Small intestine (tissue), 16 donors: ENCODE data around the gene RHBG. TPM values are rescaled to one million over a fixed set of nuclear protein-coding genes. Genes with fewer than 3 reads are reported as not detected.
A peak's percentile ranks its signal among the peaks of the same experiment; 100 is the strongest.
"Not testable (repeated sequence)": the region's sequence is repeated elsewhere in the genome, so short reads cannot be mapped to it uniquely, and the experiment has no call there.

ENCODE experiments used
- DNase-seq, 2 donors: peaks; one replicate each; pipeline versions ENCODE4 v3.0.0 to v3.0.0-alpha.2; 2013
- FAIRE-seq: peaks from 2 replicates; lab custom pipeline; 2012; peaks lifted over from hg19 to GRCh38; lab: Jason Lieb, UNC
- H3K27ac ChIP-seq, 3 donors: one replicate each; pipeline ENCODE4 v1.5.1; 2013; ENCODE audit warnings: low read length in 2 of 3, mild to moderate bottlenecking in 2 of 3, control low read depth in 1 of 3, inconsistent platforms in 1 of 3, low read depth in 1 of 3, moderate library complexity in 1 of 3
- H3K27me3 ChIP-seq, 3 donors: one replicate each; pipeline ENCODE4 v1.6.1; 2013; ENCODE audit warnings: low read length in 3 of 3, inconsistent platforms in 1 of 3; ENCODE audit not compliant: control insufficient read depth in 3 of 3, insufficient read depth in 3 of 3
- H3K36me3 ChIP-seq, 3 donors: one replicate each; pipeline ENCODE4 v1.6.1; 2013; ENCODE audit warnings: low read length in 3 of 3, inconsistent platforms in 1 of 3, low read depth in 1 of 3, mild to moderate bottlenecking in 1 of 3, moderate library complexity in 1 of 3; ENCODE audit not compliant: control insufficient read depth in 3 of 3, insufficient read depth in 2 of 3
- H3K4me1 ChIP-seq, 3 donors: one replicate each; pipeline ENCODE4 v1.6.1; 2013; ENCODE audit warnings: low read length in 2 of 3, inconsistent platforms in 1 of 3, low read depth in 1 of 3, mild to moderate bottlenecking in 1 of 3, moderate library complexity in 1 of 3; ENCODE audit not compliant: control insufficient read depth in 3 of 3, insufficient read depth in 2 of 3
- H3K4me3 ChIP-seq, 3 donors: one replicate each; pipeline ENCODE4 v1.5.1; 2013; ENCODE audit warnings: low read length in 3 of 3, control low read depth in 1 of 3, inconsistent platforms in 1 of 3, low read depth in 1 of 3, mild to moderate bottlenecking in 1 of 3, moderate library complexity in 1 of 3
- H3K9me3 ChIP-seq, 2 donors: one replicate each; pipeline ENCODE4 v1.6.1; 2013; ENCODE audit warnings: low read depth in 1 of 2, low read length in 1 of 2; ENCODE audit not compliant: control insufficient read depth in 2 of 2, insufficient read depth in 1 of 2
- WGBS, 3 donors: extraction: QIAGEN DNeasy Blood & Tissue Kit; methylation state at CpG; one replicate each; pipeline ENCODE4 v1.1.7; 2013; 5-methylcytosine and 5-hydroxymethylcytosine counted together
- long read RNA-seq, 10 donors: transcript quantifications; one replicate each; lab custom pipeline, GENCODE V29; 2026
- polyA plus RNA-seq, 4 donors: library from polyadenylated mRNA; stranded (reverse) in 3 of 4; unstranded in 1 of 4; fragments of 200-250 nt in 3 of 4; fragments of 120-200 nt in 1 of 4; gene quantifications; one replicate each; pipeline versions ENCODE4 v1.2.1 to v1.2.3, GENCODE V29; 2013
- donor health status: healthy with polysubstance abuse.
- donor health status: control.
- donor health status: control.
- donor health status: Bipolar disorder and iron deficiency.
- donor health status: healthy.

Gene RHBG
- polyA plus RNA-seq = 10 to 100 TPM in 1 of 4 donors, 1 to 10 TPM in 2, under 1 TPM in 1; 0.27 to 55.2 (median 2.7) TPM
- long read RNA-seq, donor 1 = 0 reads
- long read RNA-seq, donor 2 = 0 reads
- long read RNA-seq, donor 3 = 0 reads
- long read RNA-seq, donor 4 = 0 reads
- long read RNA-seq, donor 5, partial matches to known transcripts = 0 of 1 reads
- long read RNA-seq, donor 5, other reads (novel, unspliced or antisense) = 0 of 1 reads
- long read RNA-seq, donor 6, partial matches to known transcripts = 0 of 1 reads
- long read RNA-seq, donor 6, other reads (novel, unspliced or antisense) = 0 of 1 reads
- long read RNA-seq, donor 7 = 0 reads
- long read RNA-seq, donor 8 = 0 reads
- long read RNA-seq, donor 9, partial matches to known transcripts = 0 of 1 reads
- long read RNA-seq, donor 9, other reads (novel, unspliced or antisense) = 0 of 1 reads
- long read RNA-seq, donor 10, partial matches to known transcripts = 0 of 1 reads
- long read RNA-seq, donor 10, other reads (novel, unspliced or antisense) = 0 of 1 reads

GRCh38 chr1:156368889-156369684 lies at the start of gene RHBG:
Gene RHBG (plus strand): TSS chr1:156369211. CDS start chr1:156369250, 39 bp downstream.
- Histone ChIP-seq H3K27me3 (peaks cover 0 to 5% (median 0%) of the 10 kb centered on the region in 3 donors), H3K9me3 (no peaks in the 10 kb centered on the region), H3K27ac (peak within 1 kb of the TSS in 1 of 3 donors; percentile 55), H3K36me3 (peaks cover 0 to 3% (median 0%) of the 10 kb centered on the region in 3 donors), H3K4me3 (peak within 1 kb of the TSS; percentile 19 to 71 (median 48)), H3K4me1 (peaks cover 0 to 57% (median 0%) of the 10 kb centered on the region in 3 donors)
- 4 to 10% (median 7%) methylated on average over 42 to 48 of the region's 48 CpGs for WGBS, 3 donors
- FAIRE-seq (no peak), DNase-seq (peak; percentile 71 to 85)

GRCh38 chr1:156319664-156320063 lies 49.3 kb upstream of the RHBG start:
- DNase-seq (peak; percentile 27 to 41), FAIRE-seq (no peak)
- H3K4me1 ChIP-seq = no peaks in the 10 kb centered on the region
- H3K4me3 ChIP-seq = no peak overlapping the region
- H3K36me3 ChIP-seq = peaks cover 31 to 71% (median 49%) of the 10 kb centered on the region in 3 donors
- no peaks in the 10 kb centered on the region for H3K9me3 ChIP-seq
- WGBS, 3 donors = 81 to 89% (median 83%) methylated on average over 1 of the region's 1 CpG
- no peak overlapping the region for H3K27ac ChIP-seq
- no peaks in the 10 kb centered on the region for H3K27me3 ChIP-seq

DNA sequence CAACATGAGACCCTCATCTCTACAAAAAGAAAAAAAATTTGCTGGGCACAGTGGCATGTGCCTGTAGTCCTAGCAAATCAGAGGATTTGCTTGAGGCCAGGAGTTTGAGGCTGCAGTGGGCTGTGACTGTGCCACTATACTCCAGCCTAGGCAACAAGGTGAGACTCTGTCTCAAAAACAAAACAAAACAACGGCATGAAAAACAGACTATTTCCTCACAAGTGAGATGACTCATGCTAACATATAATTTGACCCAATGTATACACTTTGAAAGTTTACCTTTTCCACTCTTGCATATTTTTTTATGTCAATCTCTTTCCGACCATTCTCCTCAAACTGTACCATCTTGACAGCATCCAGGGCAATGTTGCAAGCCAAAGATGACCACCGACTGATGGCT lies 48.5 kb upstream of the RHBG start:
- WGBS, 3 donors = 77 to 84% (median 83%) methylated on average over 3 of the region's 3 CpGs
- no peak overlapping the region for H3K4me3 ChIP-seq
- peaks cover 38 to 73% (median 50%) of the 10 kb centered on the region in 3 donors for H3K36me3 ChIP-seq
- H3K4me1 ChIP-seq = no peaks in the 10 kb centered on the region
- H3K9me3 ChIP-seq = no peaks in the 10 kb centered on the region
- DNase-seq (no peak), FAIRE-seq (no peak)
- H3K27ac ChIP-seq = no peak overlapping the region
- H3K27me3 ChIP-seq = no peaks in the 10 kb centered on the region

DNA sequence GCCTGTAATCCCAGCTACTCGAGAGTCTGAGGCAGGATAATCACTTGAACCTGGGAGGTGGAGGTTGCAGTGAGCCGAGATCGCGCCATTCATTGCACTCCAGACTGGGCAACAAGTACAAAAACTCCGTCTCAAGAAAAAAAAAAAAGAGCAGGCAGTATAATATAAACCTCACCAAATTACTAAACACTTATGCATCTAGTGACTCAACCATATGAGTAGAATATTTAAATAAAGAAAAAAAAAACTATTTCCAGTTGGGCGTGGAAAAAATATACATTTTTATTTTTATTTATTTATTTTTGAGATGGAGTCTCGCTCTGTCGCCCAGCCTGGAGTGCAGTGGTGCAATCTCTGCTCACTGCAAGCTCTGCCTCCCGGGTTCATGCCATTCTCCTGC lies 45.8 kb upstream of the RHBG start:
- H3K4me3 ChIP-seq, H3K4me1 ChIP-seq, FAIRE-seq, DNase-seq, H3K27ac ChIP-seq, H3K9me3 ChIP-seq, H3K27me3 ChIP-seq: not testable (repeated sequence)
- H3K36me3 ChIP-seq = peaks cover 30 to 70% (median 32%) of the 10 kb centered on the region in 3 donors
- WGBS, 3 donors = 94 to 96% (median 94%) methylated on average over 9 of the region's 9 CpGs

- Histone ChIP-seq H3K36me3 (peaks cover 2 to 25% (median 6%) of the 10 kb centered on the region in 3 donors), H3K27ac (no peak overlapping the region), H3K27me3 (no peaks in the 10 kb centered on the region), H3K4me3 (peak overlapping the region in 1 of 3 donors; percentile 78), H3K9me3 (no peaks in the 10 kb centered on the region), H3K4me1 (peaks cover 0 to 6% (median 3%) of the 10 kb centered on the region in 3 donors)
- FAIRE-seq = no peak
- WGBS, 3 donors = 68 to 77% (median 75%) methylated on average over 4 of the region's 4 CpGs
- no peak for DNase-seq
Observed at GRCh38 chr1:156336242-156336641, 32.8 kb upstream of the RHBG start.

- Histone ChIP-seq H3K27me3 (no peaks in the 10 kb centered on the region), H3K36me3 (peaks cover 2 to 17% (median 6%) of the 10 kb centered on the region in 3 donors), H3K27ac (peak overlapping the region in 2 of 3 donors; percentile 76 to 88), H3K4me3 (peak overlapping the region; percentile 69 to 85 (median 78)), H3K9me3 (no peaks in the 10 kb centered on the region), H3K4me1 (peaks cover 0 to 6% (median 3%) of the 10 kb centered on the region in 3 donors)
- WGBS, 3 donors = 21 to 27% (median 23%) methylated on average over 34 of the region's 34 CpGs
- DNase-seq = peak in 1 of 2 donors; percentile 8
- FAIRE-seq = no peak
Observed at GRCh38 chr1:156337052-156337887, 31.7 kb upstream of the RHBG start.

DNA sequence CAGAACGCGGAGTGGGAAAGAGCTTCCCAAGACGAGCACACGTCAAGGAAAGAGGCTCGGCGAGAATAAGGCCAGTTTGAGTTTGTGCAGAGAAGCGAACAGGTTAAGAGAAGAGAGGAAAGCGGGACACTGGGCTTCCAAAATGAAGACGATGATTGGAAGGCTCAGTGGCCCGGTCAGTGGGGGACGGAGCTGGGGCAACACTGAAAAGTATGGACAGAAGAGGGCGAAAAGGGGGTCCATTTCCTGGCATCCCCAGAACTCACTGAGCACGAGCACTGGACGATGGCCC lies 31.2 kb upstream of the RHBG start:
- Histone ChIP-seq H3K27me3 (no peaks in the 10 kb centered on the region), H3K9me3 (no peaks in the 10 kb centered on the region), H3K4me1 (peaks cover 0 to 6% (median 3%) of the 10 kb centered on the region in 3 donors), H3K27ac (peak overlapping the region in 2 of 3 donors; percentile 76 to 88), H3K36me3 (peaks cover 2 to 17% (median 3%) of the 10 kb centered on the region in 3 donors), H3K4me3 (peak overlapping the region; percentile 69 to 85 (median 78))
- DNase-seq (no peak), FAIRE-seq (no peak)
- WGBS, 3 donors = 0% methylated on average over 14 of the region's 14 CpGs
